ENCODE data around the gene ABCC5.

Gene ABCC5

DNA sequence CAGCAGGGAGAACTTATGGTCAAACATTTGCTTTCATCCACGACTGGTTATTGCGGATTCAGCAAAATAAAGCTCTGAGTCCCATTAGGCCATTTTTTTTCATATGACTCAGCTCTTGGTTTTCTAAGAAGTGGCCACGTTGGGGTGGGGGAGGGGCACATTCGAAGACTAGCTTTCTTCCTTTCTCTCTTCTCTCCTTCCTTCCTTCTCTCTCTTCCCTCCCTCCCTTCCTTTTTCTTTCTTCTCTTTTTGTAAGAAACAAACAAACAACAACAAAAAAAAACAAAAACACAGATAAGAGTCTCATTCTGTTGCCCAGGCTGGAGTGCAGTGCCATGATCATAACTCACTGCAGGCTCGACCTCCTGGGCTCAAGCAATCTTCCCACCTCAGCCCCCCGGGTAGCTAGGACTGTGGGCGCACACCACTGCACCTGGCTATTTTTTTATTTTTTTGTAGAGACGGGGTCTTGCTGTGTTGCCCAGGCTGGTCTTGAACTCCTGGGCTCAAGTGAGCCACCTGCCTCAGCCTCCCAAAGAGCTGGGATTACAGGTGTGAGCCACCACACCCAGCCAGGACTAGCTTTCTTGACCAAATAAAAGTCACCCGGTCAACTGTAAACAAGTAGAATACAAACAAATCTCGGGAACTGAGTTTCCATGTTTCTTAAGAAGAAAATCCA, 41.6 kb downstream of the ABCC5 start:
- peak in 1 of 2 experiments; percentile 5 for DNase-seq (ENCODE audit: low read depth in 2 of 2)

DNA sequence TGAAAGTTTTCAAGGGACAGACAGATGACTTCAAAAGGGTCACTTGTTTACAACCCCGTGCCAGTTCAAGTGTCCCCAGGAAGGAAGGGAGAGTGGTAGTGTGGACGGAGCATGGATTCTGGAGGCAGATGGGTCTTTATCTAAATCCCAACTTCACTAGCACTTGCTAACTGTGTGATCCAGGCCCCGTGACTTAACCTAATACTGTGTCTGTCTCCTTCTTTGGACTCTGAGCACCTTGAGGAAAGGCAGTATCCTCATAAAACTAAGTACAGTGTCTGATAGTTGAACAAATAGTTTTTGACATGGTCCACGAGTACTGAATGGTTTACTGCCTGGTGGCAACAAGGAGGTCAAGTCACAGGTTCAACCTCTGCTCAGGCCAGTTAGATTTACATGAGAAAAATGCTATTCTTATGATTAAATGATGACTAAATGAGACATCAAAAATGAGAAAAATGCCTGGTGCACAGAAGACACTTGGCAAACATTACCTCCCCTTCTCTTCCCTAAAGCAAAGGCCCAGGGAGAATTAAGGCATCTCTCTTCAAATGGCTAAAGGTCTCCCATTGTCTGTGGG, 48.9 kb downstream of the ABCC5 start:
- DNase-seq (ENCODE audit: low read depth in 2 of 2) = no peak

GRCh38 chr3:183967693-183968092, 50.0 kb downstream of the ABCC5 start:
- no peak for DNase-seq (ENCODE audit: low read depth in 2 of 2)

DNA sequence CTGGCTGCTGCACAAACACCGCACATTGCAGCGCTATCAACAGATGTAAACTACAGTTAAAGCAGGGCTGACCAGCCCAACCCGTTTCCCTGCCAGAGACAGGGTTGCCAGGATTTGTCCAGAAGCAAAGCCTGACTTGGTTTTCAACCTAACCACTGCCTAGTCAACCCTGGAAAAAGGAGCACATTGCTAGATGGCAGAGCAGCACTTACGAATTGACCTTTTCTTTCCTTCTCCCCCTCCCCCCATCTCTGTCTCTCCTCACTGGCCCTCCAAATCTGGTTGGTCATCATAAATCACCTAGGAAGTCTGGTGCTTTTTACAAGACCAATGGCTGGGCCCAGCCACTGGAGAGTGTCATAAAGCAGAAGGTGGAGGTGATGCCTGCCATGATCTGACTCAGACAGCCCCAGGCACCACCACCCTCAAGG, 51.3 kb downstream of the ABCC5 start:
- no peak for DNase-seq (ENCODE audit: low read depth in 2 of 2)

DNA sequence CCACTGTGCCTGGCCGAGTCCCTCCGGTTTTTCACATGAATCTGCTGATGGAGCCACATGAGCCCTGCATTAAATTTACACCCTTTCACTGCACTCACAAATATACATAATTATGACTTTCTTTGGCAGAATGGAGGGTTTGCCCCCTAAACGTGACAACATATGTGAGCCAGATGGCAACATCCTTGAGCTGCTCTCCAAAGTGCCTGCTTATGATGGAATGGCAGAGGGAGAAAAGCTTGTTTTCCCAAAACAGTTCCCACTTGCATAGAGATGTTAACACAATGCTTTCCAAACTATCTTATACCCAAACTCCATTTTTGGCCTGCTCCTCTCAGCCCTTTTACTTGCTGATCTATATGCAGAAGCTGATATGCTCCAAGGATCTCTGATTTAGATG, 54.9 kb downstream of the ABCC5 start:
- DNase-seq (ENCODE audit: low read depth in 2 of 2) = no peak

GRCh38 chr3:183959214-183959613, 58.5 kb downstream of the ABCC5 start:
- DNase-seq (ENCODE audit: low read depth in 2 of 2) = no peak

DNA sequence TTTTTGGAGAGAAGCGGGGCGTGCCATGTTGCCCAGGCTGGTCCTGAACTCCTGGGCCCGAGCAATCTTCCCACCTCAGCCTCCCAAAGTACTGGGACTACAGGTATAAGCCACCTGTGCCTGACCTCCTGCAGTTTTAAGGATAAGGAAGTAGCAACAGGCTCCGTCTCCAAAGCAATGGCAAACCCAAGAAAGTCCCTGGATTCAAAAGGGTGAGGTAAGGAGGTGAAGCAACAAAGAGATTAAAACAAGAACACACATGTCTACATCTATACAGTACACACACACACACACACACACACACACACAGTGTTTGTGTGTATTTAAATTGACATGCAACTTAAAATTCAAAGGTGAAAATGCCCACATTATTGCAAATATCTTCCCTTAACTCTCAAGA, 58.9 kb downstream of the ABCC5 start:
- no peak for DNase-seq (ENCODE audit: low read depth in 2 of 2)

DNA sequence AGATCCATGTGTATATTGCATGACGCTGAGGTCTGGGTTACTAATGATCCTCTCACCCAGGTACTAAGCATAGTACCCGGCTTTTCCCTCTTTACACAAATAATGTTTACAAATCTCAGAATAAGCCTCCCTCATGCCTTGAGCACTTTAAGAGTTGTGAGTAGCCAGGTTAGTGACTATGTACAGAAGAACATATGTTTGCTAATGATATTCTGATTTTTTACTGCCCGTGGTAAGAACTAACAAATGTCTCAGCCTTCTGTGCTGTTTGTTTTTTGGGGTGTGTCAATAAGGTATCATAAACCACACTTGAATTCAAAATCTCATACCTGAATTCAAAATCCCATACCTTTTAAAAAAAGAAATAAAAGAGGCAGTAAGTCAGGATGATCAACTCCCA, 59.5 kb downstream of the ABCC5 start:
- DNase-seq (ENCODE audit: low read depth in 2 of 2) = no peak

- no peak for DNase-seq (ENCODE audit: low read depth in 2 of 2)
Measured at GRCh38 chr3:183954875-183955274, 62.8 kb downstream of the ABCC5 start.

- DNase-seq (ENCODE audit: low read depth in 2 of 2) = no peak
Measured at GRCh38 chr3:183953471-183954070, 64.1 kb downstream of the ABCC5 start.

DNA sequence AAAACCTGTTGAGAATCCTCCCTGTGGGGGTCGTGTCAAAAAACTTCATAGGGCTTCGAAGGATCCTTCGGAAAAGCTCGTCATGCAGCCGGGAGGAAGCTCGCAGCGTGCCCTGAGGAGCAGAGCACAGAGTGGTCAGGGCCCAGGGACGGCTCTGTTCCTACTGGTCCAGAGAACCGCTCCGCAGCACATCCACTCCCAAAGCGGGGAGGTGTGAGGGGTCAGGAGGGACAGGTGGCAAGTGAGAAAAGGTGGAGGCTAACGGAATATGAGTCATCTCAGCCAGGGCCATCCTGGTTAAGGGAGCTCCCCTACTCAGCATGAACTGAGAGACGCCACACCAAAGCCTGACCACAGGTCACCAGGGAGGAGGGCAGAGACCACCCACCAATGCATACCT, 66.2 kb downstream of the ABCC5 start:
- no peak for DNase-seq (ENCODE audit: low read depth in 2 of 2)

DNA sequence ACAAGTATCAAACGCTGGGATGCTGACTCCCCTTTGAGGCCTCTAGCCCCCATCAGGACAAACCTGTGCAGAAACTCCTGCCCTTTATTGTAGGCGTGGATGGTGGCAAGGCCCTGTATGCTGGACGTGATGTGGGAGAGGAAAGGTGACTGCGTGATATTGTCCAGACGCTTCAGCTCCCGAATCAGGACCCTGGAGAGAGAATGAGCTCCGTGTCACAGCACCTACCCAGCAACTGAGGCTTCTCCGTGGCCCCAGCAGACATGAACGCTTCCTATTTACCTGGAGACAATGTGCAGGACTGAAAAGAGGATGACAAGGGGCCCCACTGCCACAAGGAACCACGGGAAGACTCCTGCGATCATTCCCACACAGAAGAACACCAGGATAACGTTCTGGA, 68.0 kb downstream of the ABCC5 start:
- no peak for DNase-seq (ENCODE audit: low read depth in 2 of 2)

GRCh38 chr3:183946037-183946436, 71.6 kb downstream of the ABCC5 start:
- no peak for DNase-seq (ENCODE audit: low read depth in 2 of 2)

DNA sequence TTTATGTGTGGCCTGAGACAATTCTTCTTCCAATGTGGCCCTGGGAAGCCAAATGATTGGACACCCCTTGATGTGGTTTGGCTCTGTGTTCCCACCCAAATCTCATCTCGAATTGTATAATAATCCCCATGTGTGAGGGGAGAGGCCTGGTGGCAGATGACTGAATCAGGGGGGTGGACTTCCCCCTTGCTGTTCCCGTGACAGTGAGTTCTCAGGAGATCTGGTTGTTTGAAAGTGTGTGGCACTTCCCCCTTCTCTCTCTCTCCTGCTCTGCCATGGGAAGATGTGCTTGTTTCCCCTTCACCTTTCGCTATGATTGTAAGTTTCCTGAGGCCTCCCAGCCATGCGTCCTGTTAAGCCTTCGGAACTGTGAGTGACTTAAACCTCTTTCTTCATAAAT, 72.9 kb downstream of the ABCC5 start:
- DNase-seq (ENCODE audit: low read depth in 2 of 2) = no peak

DNA sequence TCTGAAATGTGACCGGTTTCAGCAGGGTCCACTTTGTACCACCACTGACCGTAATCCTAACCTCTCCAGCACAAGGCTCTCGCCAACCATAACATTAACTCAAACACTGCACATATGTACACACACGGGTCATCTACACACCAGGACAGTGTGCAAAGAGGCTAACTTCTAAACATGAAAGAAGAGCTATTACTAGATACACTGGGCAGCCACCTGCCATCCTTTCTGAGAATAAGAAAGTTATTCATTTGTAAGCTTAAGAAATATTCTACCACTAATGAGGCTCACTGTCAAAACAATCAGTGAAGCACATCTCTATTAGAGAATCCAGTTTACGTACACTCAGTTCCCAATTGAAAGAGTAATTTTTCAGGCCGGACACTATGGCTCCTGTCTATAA, 73.9 kb downstream of the ABCC5 start:
- no peak for DNase-seq (ENCODE audit: low read depth in 2 of 2)

DNA sequence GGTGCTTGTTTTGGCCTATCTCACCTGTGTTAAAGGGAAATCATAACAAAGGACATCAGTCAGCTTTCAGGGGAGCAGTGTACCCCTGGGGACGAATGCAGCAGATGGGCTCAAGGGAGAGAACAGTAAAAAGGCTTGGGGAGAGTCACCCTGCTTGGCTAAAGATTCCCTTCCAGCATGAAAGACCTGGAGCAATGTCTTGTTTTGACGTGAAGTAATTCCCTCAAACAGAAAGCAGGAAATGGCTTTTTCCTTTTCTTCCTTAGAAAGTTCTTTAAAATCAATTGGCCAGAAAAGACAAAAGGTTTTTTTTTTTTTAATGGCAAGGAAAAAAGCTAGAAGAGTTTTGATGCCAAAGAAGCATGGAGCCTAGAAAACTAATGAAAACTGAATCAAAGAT, 76.5 kb downstream of the ABCC5 start:
- no peak for DNase-seq (ENCODE audit: low read depth in 2 of 2)

DNA sequence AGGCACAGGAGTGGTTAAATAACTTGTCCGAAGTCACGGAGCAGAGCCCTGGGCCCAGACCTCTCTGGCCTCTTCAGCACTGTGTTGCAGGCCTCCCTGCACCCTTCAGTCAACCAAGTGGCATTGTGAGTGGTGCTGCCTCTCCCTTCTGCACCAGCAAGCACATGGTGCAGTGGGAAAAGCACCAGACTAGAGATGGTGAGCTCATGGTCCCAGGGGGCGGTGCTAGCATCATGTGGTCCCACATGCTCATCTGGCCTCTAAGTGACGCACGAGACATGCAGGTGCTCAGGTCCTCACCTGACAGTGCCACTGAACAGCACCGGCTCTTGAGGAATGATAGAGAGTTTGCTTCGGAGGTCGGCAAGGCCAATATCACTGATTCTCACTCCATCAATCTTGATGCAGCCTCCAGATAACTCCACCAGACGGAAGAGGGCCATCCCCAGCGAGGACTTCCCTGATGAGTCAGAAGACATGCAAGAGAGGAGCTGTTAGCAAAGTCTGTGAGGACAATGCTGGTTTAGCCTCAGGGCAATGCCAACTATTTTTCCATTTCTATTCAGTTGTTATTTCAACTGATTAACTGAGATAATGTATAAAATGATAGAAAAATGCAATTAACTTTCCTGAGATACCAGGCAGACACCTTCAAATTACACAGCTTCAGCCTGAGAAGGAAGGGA, 79.9 kb downstream of the ABCC5 start:
- DNase-seq (ENCODE audit: low read depth in 2 of 2) = no peak

- no peak for DNase-seq (ENCODE audit: low read depth in 2 of 2)
Measured at GRCh38 chr3:183933160-183933559, 84.5 kb downstream of the ABCC5 start.

GRCh38 chr3:183931881-183932280, 85.8 kb downstream of the ABCC5 start:
- DNase-seq (ENCODE audit: low read depth in 2 of 2) = no peak

DNA sequence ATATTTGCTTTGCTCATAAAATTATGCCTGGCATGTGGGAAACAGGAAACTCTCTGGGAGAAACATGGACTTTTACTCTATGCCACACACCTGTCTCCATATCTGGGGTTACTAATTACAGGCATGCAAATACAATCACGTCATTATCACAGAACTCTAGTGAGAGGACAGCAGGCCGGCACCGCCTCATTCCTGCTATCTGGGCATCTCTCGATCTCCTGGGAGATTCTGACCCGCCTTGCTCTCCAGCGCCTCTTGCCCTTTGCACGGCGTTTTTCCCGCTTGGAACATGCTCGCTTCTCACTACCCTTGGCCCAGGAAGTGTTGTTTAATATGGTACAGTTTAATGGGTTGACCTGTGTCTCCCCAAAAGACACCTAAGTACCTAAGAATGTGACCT, 87.6 kb downstream of the ABCC5 start:
- DNase-seq (ENCODE audit: low read depth in 2 of 2) = no peak

DNA sequence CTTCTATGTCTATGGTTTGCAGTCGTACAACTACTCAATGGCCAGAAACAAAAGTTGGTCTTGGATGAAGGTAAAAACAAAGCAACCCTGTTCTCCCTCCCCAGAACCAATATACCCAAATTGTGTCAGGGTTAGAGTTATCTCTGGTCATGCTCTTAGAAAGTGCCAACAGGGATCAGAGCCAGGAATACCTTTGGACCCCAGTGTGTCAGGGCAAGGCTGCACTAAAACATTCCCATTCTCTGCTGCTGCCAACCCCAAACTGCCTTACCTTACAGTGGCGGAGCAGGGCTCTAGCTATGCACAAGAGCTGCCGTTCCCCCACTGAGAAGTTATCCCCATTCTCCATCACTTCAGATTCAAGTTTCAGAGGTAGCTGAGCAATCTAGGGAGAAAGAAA, 90.6 kb downstream of the ABCC5 start:
- DNase-seq (ENCODE audit: low read depth in 2 of 2) = no peak

DNA sequence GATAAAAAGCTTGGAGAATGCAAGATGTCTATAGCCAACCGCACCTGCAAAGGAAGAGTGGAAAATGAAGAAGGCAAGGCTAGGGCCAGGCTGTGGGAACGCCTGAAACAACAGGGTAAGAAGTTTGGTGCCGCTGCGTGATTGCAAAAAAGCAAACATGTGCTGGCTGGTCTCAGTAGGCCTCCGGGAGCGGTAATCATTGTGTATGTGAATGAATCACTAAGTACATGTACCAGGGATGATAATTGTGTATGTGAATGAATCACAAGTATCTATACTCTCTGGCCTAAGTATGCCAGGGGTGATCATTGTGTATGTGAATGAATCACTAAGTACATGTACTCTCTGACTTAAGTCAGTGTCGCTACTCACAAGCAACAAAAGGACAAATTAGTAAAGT, 92.7 kb downstream of the ABCC5 start:
- DNase-seq (ENCODE audit: low read depth in 2 of 2) = no peak

- DNase-seq (ENCODE audit: low read depth in 2 of 2) = no peak
Measured at GRCh38 chr3:183924543-183924942, 93.1 kb downstream of the ABCC5 start.
